ENCODE results near the gene ELP1.
"Not testable (repeated sequence)": the region's sequence is repeated elsewhere in the genome, so short reads cannot be mapped to it uniquely, and the experiment has no call there.

- TF ChIP-seq, protein P1, sequence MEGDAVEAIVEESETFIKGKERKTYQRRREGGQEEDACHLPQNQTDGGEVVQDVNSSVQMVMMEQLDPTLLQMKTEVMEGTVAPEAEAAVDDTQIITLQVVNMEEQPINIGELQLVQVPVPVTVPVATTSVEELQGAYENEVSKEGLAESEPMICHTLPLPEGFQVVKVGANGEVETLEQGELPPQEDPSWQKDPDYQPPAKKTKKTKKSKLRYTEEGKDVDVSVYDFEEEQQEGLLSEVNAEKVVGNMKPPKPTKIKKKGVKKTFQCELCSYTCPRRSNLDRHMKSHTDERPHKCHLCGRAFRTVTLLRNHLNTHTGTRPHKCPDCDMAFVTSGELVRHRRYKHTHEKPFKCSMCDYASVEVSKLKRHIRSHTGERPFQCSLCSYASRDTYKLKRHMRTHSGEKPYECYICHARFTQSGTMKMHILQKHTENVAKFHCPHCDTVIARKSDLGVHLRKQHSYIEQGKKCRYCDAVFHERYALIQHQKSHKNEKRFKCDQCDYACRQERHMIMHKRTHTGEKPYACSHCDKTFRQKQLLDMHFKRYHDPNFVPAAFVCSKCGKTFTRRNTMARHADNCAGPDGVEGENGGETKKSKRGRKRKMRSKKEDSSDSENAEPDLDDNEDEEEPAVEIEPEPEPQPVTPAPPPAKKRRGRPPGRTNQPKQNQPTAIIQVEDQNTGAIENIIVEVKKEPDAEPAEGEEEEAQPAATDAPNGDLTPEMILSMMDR (optimal IDR thresholded peaks at IDR 0.05 in 1 of 3, IDR thresholded peaks at IDR 0.05 in 1 of 3, conservative IDR thresholded peaks at IDR 0.05 in 1 of 3; ENCODE audit: extremely low read depth in 1 of 3, insufficient read depth in 2 of 3, low read length in 3 of 3), result not testable (repeated sequence)
- TF ChIP-seq EZH2 (IDR thresholded peaks at IDR 0.05; ENCODE audit: low read length), result not testable (repeated sequence)
Observed at GRCh38 chr9:108848296-108848695, 85.6 kb downstream of the ELP1 start.
